Raji (cell line): ENCODE measurements around the gene CMSS1.

Source experiments
- POLR2A ChIP-seq: IDR thresholded peaks from 2 replicates; pipeline ENCODE4 v1.6.1; 2011; ENCODE audit warnings: low read depth, low read length, control low read depth; ENCODE audit not compliant: insufficient read depth

Gene CMSS1

DNA sequence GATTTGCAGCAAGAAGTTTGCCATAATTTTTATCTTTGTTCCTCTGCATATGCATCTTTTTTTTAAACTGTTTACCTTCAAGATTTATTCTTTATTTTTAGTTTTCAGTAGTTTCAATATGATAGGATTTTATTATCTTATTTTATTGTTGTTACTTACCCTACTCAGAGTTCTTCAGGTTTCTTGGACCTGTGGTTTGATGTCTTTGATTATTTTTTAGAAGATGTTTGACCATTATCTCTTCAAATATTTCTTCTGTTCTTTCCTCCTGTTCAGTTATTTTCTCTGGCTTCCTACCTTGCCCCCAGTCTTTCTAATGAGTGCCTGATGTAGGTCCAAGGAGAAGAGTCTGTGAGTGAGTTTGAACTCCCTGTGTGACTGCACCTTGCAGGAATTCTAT is 158.9 kb downstream of the CMSS1 start:
- TF ChIP-seq POLR2A: no peak

- no peak for TF ChIP-seq POLR2A
Observed at GRCh38 chr3:99978221-99978620, 160.6 kb downstream of the CMSS1 start.

DNA sequence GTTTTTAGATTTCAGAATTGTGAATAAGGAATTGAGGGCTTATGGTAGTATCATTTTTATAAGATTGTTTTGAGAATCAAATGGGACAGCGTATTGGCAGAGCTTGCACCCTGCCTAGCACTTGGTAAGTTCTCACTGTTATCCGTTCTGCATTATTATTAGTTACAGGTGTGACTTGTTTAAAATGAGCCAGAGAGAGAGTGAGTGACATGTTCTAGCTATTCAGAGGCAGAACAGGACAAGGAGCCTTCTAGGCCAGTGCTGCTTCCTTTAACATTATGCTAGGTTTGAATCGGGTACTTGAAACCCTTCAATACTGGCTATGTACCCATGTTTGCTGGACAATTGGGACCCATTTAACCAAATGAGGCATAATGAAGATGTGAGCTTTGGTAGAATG is 162.9 kb downstream of the CMSS1 start:
- no peak for TF ChIP-seq POLR2A

GRCh38 chr3:99981138-99981537 is 163.5 kb downstream of the CMSS1 start:
- TF ChIP-seq POLR2A: no peak

DNA sequence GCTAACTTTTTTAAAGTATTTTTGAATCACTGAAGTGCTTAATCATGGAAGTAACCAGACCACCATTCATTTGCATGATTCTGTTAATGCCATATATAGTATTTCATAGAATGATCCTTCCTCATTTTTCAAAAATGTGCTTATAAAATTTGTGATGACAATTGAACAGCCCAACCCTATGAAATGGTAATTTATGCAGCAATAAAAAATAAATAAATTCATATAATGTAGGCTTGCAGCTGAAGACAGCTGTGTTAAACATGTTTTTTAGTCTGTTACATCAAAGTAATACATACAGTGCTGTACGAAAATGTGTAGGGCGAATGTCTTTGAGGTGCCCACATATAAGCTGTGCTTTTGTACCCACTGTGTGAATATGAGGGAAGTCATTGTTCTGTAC is 165.0 kb downstream of the CMSS1 start:
- TF ChIP-seq POLR2A: no peak

DNA sequence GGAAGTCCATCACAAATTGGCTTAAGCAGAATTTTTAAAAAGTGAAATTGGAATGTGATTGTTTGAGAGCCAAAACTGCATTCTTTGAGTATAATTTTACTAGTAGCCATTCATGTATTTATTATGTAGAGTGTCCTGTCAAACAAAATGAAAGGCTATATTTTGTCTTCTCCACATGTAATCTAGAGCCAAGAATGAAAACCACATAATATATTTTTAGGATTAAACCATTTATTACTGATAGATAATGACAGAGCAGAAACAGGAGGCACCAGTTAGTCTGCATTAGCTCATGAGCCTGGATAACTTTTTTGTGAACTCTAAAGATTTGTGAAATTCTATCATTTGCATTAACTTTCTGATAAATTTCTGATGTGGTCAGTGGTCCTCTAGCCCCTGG is 166.5 kb downstream of the CMSS1 start:
- no peak for TF ChIP-seq POLR2A

- TF ChIP-seq POLR2A: no peak
Observed at GRCh38 chr3:99984668-99985067, 167.0 kb downstream of the CMSS1 start.

DNA sequence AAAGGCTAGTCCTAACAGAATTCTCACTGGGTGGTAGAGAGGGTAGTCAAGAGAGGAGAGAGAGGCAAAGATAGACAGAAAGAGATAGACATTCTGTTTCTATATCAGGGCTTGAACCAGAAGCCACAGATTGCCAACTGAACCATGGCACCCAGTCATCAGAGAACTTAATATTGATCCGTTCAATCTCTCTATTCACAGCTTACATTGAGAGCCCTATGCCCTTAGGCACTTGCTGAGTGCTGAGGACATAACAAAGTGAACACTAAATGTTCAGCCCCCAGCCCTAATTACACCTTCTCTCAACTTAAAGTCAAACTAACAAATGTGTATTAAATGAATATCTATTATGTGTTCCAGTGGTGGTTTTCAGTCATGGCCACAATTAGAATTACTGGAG is 172.5 kb downstream of the CMSS1 start:
- no peak for TF ChIP-seq POLR2A

- no peak for TF ChIP-seq POLR2A
Observed at GRCh38 chr3:99997293-99997692, 179.6 kb downstream of the CMSS1 start.

GRCh38 chr3:99999536-99999935 is 181.9 kb downstream of the CMSS1 start:
- TF ChIP-seq POLR2A: no peak

DNA sequence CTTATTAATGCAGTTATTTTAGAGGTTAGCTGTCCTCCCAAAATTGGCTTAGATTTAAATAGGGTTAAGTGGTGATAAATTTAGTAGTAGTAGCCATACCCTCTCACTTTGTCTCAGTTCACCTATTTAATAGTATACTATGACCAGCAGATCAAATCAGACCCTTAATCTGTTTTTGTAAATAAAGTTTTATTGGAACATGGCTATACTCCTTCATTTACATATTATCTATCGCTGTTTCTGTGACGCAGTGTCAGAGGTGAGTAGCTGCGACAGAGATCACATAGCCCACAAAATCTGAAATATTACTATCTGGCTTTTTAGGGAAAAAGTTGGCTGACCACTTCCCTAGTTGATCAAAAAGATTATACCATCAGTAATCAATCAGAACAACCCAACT is 183.4 kb downstream of the CMSS1 start:
- no peak for TF ChIP-seq POLR2A

DNA sequence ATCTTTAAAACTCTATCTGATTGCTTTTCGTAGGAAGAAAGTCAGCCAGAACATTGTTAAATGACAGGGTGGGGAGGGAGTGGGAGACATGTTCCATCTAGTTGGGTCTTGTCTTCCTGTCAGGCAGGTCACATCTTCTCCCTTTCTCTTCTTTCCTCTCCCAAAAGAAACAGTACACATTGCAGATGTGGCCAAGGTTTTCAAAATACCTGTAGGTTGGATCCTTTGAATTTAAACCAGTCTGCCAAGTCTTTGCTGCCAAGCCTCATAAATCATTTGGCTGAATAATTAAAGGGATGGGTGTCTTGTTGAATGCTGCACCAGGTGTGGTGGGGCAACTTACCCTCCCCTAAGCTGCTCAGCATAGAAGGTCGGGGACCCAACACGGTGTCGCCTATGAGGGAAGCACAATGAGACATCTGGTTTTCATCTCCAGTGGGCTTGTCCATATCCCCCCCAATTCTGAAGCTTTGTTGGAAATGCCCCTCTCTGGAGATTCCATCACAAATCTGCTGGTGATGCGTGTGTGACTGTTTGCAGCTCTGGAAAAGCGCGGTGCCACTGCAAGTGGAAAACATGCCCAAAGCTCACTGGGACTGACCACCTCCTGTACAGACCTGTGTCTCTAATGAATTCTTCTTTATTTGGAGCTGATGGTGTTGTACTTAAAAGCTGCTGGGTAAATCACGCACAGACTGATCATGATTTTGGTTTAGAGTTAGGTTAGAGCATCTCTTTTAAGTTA is 184.0 kb downstream of the CMSS1 start:
- no peak for TF ChIP-seq POLR2A

DNA sequence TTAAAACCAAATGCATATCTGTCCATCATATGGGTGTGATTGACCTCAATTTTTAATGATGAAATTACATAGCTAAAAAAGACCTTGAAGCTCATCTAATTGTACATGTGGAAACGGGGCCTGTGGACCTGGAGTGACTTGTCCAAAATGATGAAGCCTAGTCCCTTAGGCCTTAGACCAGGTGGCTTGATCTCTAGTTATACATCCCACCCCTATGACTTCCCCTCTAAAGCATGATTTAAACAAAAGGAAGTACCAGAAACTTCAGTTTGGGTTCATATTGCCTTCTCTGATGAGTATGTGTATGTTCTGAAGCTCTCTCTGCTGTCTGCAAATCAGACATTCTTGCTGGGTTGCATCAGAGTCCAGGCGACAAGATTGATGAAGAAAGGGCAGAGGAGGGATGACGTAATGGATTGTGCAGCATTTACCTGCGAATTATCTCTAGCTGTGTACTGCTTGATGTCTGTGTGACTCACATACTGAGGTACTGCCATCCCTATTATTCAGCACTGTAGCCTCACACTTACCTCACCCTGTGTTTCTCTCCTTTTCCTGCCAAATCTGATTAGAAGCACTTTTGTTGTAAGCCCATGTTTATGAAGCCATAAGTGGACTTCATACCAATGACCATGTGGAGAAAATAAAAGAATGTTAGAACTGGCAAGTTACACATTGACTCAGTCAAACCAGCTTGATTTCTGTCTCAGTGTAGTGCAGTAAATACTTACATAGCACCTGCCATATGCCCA is 185.1 kb downstream of the CMSS1 start:
- TF ChIP-seq POLR2A: no peak

DNA sequence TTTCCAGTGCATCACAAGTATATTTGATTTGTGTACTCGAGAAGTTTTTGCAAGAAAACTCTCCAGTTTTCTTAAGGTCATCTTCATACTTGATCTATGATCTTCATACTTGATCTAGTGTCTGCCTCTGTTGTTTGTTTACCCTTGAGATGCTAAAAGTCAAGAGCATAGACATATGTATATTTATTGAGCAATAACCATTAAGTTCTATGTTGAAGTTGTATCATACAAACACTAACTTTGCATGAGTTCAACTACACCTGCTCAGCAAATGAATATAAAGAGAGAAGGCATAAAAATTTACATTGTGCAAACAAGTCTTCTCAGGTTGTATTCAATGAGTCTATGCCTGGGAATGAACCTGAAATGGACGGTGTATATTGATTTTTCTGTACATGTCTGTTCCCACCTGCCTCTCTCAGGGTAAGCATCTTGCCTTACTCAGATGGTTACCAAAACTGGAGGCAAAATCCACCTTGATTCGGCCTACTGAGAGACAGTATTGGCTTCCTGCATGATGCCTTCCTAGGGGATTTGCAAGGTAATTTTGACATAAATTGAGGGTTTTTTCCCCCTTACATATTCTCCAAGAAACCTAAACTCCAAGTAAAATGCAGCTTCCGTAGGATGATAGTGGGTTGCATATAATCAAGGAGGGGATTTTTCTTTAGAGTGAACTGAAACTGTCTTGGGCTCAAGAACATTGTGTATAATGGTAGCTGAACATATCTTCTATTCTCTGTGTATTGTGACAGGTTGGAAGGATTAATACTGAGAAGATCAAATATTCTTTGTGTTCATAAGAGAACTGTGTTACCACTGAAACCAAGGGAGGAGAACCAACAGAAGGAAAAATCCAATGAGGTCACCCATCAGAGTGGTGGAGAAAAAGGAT is 186.2 kb downstream of the CMSS1 start:
- TF ChIP-seq POLR2A: no peak

- TF ChIP-seq POLR2A: no peak
Observed at GRCh38 chr3:100004931-100005330, 187.3 kb downstream of the CMSS1 start.
